HG03521 (cell line): Measurements from ENCODE around the gene TRAF2.

Source experiments
- ATAC-seq: cut with Tn5 transposase; IDR thresholded peaks from one replicate; pipeline ENCODE4 v1.9.1; 2021; ENCODE audit warnings: mild to moderate bottlenecking, moderate library complexity; ENCODE audit not compliant: unreplicated experiment

Gene TRAF2

GRCh38 chr9:136913701-136914438 is 27.6 kb downstream of the TRAF2 start:
- ATAC-seq, result no peak

DNA sequence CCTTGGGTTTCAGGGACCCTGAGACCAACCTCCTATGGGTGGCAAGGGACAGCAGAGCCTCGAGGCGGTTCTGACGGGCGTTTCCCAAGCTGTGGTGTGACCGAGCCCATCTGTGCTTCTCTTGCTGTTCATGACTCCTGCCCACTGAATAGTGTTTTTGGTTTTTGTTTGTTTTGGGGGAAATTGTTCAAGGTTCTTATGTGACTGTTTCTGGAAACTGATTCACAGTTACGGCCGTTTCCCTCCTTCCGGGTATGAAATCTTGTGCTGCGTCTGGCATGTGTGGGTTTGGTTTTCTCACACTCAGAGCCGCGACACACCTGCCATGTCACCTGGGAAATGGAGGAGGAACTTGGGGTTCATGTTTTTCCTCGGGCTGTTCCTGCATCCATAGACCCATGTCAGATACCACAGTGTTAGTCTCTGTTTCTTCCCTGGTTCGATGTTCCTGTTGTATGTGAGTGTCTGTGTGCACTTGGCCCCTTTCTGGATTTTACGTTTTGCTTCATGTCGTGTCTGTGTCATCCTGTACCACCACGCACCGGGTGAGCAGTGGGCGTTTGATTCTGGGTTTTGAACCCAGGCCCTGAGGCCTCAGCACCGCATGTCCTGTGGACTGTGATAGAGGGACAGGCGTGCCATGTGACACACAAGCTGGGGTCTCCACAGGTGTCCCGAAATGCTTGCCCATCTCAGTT is 29.5 kb downstream of the TRAF2 start:
- ATAC-seq, result no peak

GRCh38 chr9:136916330-136917184 is 30.2 kb downstream of the TRAF2 start:
- no peak for ATAC-seq

- no peak for ATAC-seq
These were observed 31.6 kb downstream of the TRAF2 start for GRCh38 chr9:136917902-136918301.

DNA sequence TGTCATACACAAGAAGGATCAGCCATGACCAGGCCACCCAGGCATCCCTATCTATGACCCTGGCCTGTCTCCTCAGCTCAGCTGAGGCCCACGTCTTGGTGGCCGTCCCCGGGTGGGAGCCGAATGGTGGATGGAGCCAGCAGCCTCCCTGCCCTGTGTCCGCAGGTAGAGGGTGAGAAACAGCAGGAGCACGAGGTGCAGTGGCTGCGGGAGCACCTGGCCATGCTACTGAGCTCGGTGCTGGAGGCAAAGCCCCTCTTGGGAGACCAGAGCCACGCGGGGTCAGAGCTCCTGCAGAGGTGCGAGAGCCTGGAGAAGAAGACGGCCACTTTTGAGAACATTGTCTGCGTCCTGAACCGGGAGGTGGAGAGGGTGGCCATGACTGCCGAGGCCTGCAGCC is 33.8 kb downstream of the TRAF2 start:
- ATAC-seq, result no peak

DNA sequence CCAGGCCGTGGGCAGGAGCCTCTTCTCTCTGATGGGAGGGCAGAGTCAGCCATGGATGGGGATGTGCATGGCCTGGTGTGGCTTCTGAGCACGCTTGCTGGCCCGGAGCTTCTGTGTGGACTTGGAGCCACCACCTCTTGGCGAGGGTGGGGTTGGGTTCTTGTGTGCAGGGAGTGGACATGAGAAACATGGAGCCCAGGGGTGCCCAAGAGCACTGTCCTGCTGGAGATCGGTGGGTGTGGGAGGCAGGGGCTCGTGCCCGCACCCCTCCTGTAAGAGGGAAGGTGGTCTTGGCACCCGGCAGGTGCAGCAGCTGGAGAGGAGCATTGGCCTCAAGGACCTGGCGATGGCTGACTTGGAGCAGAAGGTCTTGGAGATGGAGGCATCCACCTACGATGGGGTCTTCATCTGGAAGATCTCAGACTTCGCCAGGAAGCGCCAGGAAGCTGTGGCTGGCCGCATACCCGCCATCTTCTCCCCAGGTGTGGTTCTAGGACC is 34.5 kb downstream of the TRAF2 start:
- no peak for ATAC-seq

GRCh38 chr9:136921307-136921706 is 35.0 kb downstream of the TRAF2 start:
- no peak for ATAC-seq

- ATAC-seq, result no peak
These were observed 35.4 kb downstream of the TRAF2 start for GRCh38 chr9:136921718-136922117.

- ATAC-seq, result no peak
These were observed 36.2 kb downstream of the TRAF2 start for GRCh38 chr9:136922540-136922939.

- ATAC-seq, result no peak
These were observed 37.6 kb downstream of the TRAF2 start for GRCh38 chr9:136923881-136924280.

- ATAC-seq, result no peak
These were observed 39.3 kb downstream of the TRAF2 start for GRCh38 chr9:136925414-136926153.

- no peak for ATAC-seq
These were observed 39.9 kb downstream of the TRAF2 start for GRCh38 chr9:136926154-136926704.

- no peak for ATAC-seq
These were observed 40.4 kb downstream of the TRAF2 start for GRCh38 chr9:136926749-136927148.

- no peak for ATAC-seq
These were observed 41.3 kb downstream of the TRAF2 start for GRCh38 chr9:136927343-136928271.

- no peak for ATAC-seq
These were observed 42.3 kb downstream of the TRAF2 start for GRCh38 chr9:136928591-136928990.

DNA sequence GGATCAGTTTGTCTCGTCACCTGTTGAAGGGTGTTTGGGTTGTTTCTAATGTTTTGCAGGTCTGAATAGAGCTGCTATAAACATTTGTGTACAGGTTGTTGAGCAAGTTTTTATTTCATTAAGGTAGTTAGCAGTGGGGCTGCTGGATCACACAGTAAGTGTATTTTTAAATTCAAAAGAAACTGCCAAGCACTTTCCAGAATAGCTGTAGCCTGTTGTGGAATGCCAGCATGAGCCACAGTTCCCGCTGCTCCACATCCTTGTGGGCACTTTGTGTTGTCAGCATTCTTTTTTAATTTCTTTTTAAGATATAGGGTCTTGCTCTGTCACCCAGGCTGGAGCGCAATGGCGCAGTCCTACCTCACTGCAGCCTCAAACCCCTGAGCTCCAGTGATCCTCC is 43.7 kb downstream of the TRAF2 start:
- no peak for ATAC-seq

GRCh38 chr9:136931611-136932130 is 45.4 kb downstream of the TRAF2 start:
- ATAC-seq, result no peak

- no peak for ATAC-seq
These were observed 48.0 kb downstream of the TRAF2 start for GRCh38 chr9:136934277-136934676.

DNA sequence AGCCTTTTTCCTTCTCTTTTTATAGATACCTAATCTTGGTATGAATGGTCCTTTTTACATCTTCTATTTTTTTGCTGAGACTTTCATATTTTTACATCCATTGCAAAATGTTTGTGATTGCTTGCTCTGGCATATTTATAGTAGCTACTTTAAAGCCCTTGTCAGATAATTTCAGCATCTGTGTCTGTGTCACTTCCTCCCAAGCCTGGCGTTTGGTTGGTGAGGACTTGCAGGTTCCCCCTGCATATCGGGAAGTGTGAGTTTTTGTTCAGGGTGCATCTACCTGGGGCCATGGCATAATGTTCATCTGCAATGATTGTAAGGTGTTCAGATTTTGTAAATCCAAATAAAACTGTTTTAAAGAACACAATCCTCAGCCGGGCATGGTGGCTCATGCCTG is 49.3 kb downstream of the TRAF2 start:
- ATAC-seq, result no peak
